ENCODE measurements around the gene PEBP1.
A peak's percentile ranks its signal among the peaks of the same experiment; 100 is the strongest.

The PEBP1 gene

DNA sequence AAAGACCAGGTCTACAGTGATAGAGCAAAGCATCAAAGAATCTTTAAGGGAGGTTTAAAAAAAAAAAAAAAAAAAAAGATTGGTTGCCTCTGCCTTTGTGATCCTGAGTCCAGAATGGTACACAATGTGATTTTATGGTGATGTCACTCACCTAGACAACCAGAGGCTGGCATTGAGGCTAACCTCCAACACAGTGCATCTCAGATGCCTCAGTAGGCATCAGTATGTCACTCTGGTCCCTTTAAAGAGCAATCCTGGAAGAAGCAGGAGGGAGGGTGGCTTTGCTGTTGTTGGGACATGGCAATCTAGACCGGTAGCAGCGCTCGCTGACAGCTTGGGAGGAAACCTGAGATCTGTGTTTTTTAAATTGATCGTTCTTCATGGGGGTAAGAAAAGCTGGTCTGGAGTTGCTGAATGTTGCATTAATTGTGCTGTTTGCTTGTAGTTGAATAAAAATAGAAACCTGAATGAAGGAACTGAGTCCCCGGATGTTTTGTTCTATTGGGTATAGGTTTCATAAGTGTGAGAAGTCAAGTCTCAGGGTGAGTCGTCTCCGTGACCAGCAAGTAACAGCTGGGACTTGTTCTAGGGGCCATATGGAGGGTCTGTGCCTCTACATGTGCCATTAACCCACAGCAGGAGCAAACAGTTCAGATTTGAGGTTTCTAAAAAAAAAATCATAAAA is 9.3 kb downstream of the PEBP1 start:
- peak; percentile 50 for DNase-seq (ENCODE audit: low spot score)
- in situ Hi-C loops (cut with MboI; ENCODE audit: low sequenced_read_pairs, unreplicated experiment), result no loop called here
- no peak for TF ChIP-seq CTCF (IDR thresholded peaks at IDR 0.05; ENCODE audit: borderline replicate concordance, control extremely low read depth, extremely low read depth, insufficient read depth, missing control alignments)

DNA sequence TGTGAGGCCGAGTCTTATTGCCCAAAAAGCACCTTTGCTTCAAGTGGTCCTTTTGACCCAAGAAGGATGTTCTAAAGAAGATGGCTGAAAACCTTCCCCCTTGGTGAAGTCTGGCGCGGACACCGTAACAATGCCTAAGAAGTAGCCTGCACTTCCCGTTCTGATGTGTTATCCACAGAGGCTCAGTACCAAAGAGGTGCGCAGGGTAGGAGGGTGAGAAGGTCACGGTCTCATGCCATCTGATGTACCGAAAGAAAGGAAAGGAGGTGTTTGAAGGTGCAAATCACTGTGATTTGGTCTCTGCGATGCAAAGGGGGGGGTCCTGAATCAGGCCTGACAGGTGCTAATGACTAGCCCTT is 9.9 kb downstream of the PEBP1 start:
- no peak for TF ChIP-seq CTCF (IDR thresholded peaks at IDR 0.05; ENCODE audit: borderline replicate concordance, control extremely low read depth, extremely low read depth, insufficient read depth, missing control alignments)
- no peak for DNase-seq (ENCODE audit: low spot score)
- in situ Hi-C loops (cut with MboI; ENCODE audit: low sequenced_read_pairs, unreplicated experiment), result no loop called here

- DNase-seq (ENCODE audit: low spot score), result no peak
- TF ChIP-seq CTCF (IDR thresholded peaks at IDR 0.05; ENCODE audit: borderline replicate concordance, control extremely low read depth, extremely low read depth, insufficient read depth, missing control alignments), result no peak
- in situ Hi-C loops (cut with MboI; ENCODE audit: low sequenced_read_pairs, unreplicated experiment), result no loop called here
Observed at GRCh38 chr12:118148287-118148686, 12.4 kb downstream of the PEBP1 start.

GRCh38 chr12:118150625-118151024 is 14.7 kb downstream of the PEBP1 start:
- in situ Hi-C loops (cut with MboI; ENCODE audit: low sequenced_read_pairs, unreplicated experiment), result no loop called here
- no peak for DNase-seq (ENCODE audit: low spot score)

GRCh38 chr12:118151755-118152154 is 15.8 kb downstream of the PEBP1 start:
- in situ Hi-C loops (cut with MboI; ENCODE audit: low sequenced_read_pairs, unreplicated experiment), result no loop called here
- no peak for TF ChIP-seq CTCF (IDR thresholded peaks at IDR 0.05; ENCODE audit: borderline replicate concordance, control extremely low read depth, extremely low read depth, insufficient read depth, missing control alignments)
- DNase-seq (ENCODE audit: low spot score), result no peak

More at GRCh38 chr12:118150625-118151024, 14.7 kb downstream of the PEBP1 start:
- no peak for TF ChIP-seq CTCF (IDR thresholded peaks at IDR 0.05; ENCODE audit: borderline replicate concordance, control extremely low read depth, extremely low read depth, insufficient read depth, missing control alignments)

- TF ChIP-seq CTCF (IDR thresholded peaks at IDR 0.05; ENCODE audit: borderline replicate concordance, control extremely low read depth, extremely low read depth, insufficient read depth, missing control alignments), result no peak
- no peak for DNase-seq (ENCODE audit: low spot score)
- in situ Hi-C loops (cut with MboI; ENCODE audit: low sequenced_read_pairs, unreplicated experiment), result no loop called here
Observed at GRCh38 chr12:118160536-118160935, 24.6 kb downstream of the PEBP1 start.
